HL-60/S4 treated with phorbol 12-myristate 13-acetate at 8.2 ng/mL for 4 days and 3 days (cell line): ENCODE results near the gene FOXD4L1.
"Not testable (repeated sequence)": the region's sequence is repeated elsewhere in the genome, so short reads cannot be mapped to it uniquely, and the experiment has no call there.

Experiments
- in situ Hi-C: fragments of 300-500 bp; cut with MboI; formaldehyde crosslinking; loops from 2 replicates; pipeline ENCODE4 v1.15.0; 2022; ENCODE audit warnings: low sequenced_read_pairs

The FOXD4L1 gene

GRCh38 chr2:113524986-113525385 is 26.5 kb downstream of the FOXD4L1 start:
- in situ Hi-C loops: not testable (repeated sequence)

DNA sequence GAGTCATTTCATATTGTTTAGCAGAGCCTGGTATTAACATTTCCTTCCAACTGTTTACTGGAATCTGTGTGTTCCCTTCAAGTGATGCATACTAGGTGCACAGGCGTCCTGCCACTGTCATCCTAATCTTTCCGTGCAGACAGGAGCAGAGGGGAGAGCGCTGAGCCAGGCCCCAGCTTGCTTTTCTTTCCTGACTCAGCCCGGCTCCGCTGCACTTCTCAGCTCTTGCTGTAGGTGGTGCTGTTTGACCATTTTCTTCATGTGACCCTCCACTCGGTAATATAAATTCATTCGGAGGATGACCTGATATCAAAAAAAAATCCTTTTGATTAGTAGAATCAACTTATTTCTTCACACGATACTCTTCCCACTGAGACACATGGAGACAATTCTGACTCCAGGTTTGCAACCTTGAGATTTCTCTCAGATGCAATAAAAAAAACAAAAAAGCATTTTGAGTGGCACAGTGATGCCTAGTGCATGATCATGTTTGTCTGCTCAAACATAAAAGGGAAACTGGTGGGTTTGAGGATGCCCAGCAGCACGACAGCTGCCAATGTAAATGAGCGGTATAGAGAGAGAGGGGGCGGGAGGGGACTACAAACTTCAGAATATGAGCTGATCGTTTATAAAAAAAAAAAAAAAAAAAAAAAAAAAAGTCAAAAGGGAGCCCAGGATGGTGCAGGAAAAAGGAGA is 29.0 kb downstream of the FOXD4L1 start:
- in situ Hi-C loops: not testable (repeated sequence)

DNA sequence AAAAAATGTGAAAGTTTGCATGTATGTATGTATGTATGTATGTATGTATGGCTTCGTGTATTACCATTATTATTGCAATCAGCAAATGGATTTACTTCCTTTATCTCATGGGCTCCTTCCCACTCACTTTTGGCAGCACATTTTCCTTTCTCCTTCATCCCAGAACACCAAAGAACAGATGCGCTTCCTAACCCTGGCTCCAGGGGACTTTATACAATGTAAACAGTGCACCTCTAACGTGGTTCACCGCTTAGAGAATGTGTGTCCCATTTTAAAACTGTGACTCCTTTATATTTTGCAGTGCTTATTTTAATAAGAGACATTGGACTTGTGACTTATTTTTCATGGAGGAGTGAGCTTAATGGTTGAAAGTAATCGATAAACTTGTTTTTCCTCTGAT is 29.7 kb downstream of the FOXD4L1 start:
- in situ Hi-C loops: not testable (repeated sequence)

DNA sequence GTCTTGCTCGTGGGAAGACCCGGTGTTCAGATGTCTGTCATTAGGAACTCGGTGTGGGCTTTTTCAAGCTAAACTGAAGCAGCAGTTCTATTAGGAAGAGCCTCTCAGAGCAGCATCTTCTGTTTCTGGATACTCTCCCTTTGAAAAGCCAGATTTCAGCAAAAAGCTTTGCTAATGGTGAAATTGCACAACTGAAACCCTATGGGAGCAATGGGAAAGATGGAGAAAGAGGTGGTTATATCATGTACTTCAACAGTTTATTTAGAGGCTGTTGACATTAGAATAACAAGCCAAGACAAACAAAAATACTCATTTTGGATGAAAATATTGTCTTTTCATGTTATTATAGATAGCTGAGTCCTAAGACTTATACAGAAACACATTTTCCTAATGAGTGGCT is 30.4 kb downstream of the FOXD4L1 start:
- in situ Hi-C loops: not testable (repeated sequence)

- in situ Hi-C loops: not testable (repeated sequence)
Measured at GRCh38 chr2:113532991-113533390, 34.5 kb downstream of the FOXD4L1 start.

GRCh38 chr2:113536573-113536972 is 38.1 kb downstream of the FOXD4L1 start:
- in situ Hi-C loops: not testable (repeated sequence)

DNA sequence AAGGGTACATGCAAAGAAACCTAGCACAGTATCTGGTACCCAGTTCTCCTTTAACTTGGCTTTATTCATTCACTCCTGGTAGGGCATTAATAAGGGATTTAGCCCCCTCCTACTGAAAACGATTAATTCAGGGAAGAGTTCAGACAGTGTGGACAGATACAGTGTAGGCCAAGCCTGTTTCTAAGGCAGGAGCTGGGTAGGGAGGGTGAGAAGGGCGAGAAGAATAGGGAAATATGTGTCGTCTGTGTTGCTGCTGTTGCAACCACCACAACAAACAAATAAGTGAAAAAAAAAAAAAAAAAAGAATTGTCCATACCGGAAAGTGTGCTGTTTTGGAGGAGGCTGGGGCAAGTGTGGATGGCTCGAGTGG is 42.4 kb downstream of the FOXD4L1 start:
- in situ Hi-C loops: not testable (repeated sequence)

- in situ Hi-C loops: not testable (repeated sequence)
Measured at GRCh38 chr2:113541204-113541975, 42.9 kb downstream of the FOXD4L1 start.

DNA sequence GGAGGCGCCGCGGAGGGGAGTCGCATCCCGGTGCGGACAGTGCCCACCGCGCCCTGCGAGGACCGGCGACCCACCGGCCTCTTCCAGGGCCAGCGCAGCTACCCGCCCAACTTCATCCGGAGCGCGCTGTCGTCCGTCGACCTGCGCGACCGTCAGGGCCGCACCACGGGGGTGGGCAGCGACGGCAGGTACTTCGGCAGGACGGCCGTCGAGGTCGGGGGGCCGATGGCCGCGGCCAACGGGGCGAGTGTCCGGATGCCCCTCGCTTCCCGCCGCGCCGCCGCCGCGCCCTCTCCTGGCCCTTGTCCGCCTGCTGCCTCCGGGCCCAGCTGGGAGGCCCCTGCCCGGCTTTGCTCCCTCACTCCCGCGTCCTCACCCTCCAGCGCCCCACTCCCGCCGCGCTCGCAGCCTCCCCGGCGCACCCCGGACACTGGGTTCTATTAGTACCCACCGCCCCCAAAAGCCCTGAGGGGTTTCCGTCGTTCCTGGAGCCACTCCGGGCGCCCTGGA is 43.6 kb downstream of the FOXD4L1 start:
- in situ Hi-C loops: not testable (repeated sequence)

DNA sequence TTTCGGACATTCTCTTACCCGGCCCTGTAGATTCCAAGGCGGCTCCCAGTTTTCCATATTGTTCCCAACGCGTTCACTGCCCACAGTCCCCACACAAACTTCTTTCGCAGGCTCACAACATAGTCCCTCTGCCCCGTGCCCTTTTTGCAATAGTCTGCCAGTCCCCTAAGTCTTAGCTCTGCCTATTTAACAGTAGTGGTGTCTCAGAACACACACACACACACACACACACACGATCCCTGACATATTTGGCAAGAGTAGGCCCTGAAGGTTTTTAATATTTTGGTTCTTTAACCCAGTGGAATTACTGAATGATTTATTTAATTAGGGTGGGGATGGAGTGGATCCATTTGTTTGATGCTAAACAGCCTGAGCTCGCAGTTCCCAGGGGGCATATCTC is 44.1 kb downstream of the FOXD4L1 start:
- in situ Hi-C loops: not testable (repeated sequence)
